CD4-positive, CD25-positive, alpha-beta regulatory T cell (primary cell): ENCODE measurements around the gene GINS3. TPM values are rescaled to one million over a fixed set of nuclear protein-coding genes. Genes with fewer than 3 reads are reported as not detected.
"Not testable (repeated sequence)": the region's sequence is repeated elsewhere in the genome, so short reads cannot be mapped to it uniquely, and the experiment has no call there.

Experiments used
- ATAC-seq, 2 donors: fragments of 150-1000 bp; cut with Tn5 transposase; one replicate each; pipeline ENCODE4 v1.10.0; 2021; ENCODE audit warnings: low read depth in 2 of 2, moderate number of reproducible peaks in 2 of 2, moderate library complexity in 1 of 2
- DNase-seq, 3 donors: peaks; one replicate each; pipeline versions ENCODE4 v3.0.0 to v3.0.0-alpha.2; 2012 to 2022; ENCODE audit warnings: mixed read lengths in 1 of 3
- H3K27ac ChIP-seq: one replicate; pipeline ENCODE4 v1.7.0; 2013; ENCODE audit warnings: mild to moderate bottlenecking, low read length; ENCODE audit not compliant: insufficient read depth, poor library complexity, severe bottlenecking
- H3K27me3 ChIP-seq: one replicate; pipeline ENCODE4 v1.7.0; 2013; ENCODE audit warnings: low read length; ENCODE audit not compliant: control insufficient read depth, insufficient read depth
- H3K36me3 ChIP-seq: one replicate; pipeline ENCODE4 v1.7.0; 2013; ENCODE audit warnings: mild to moderate bottlenecking, low read length, moderate library complexity; ENCODE audit not compliant: control insufficient read depth, insufficient read depth
- H3K4me1 ChIP-seq: 2 replicates; pipeline ENCODE4 v1.7.0; 2013; ENCODE audit warnings: mild to moderate bottlenecking, low read length; ENCODE audit not compliant: insufficient read depth, control insufficient read depth, poor library complexity, severe bottlenecking
- H3K4me3 ChIP-seq: one replicate; pipeline ENCODE4 v1.7.0; 2013; ENCODE audit warnings: low read depth, mild to moderate bottlenecking, low read length, moderate library complexity
- H3K9me3 ChIP-seq, 2 experiments: 1 replicate in 1 of 2; 2 replicates in 1 of 2; pipeline ENCODE4 v1.7.0; 2013; ENCODE audit warnings: low read length in 2 of 2, mild to moderate bottlenecking in 1 of 2, moderate library complexity in 1 of 2; ENCODE audit not compliant: control insufficient read depth in 2 of 2
- H3K27ac Mint-ChIP-seq, 3 donors: one replicate each; pipeline ENCODE4 v1.8.0; 2020 to 2022; ENCODE audit warnings: mild to moderate bottlenecking in 3 of 3, mixed read lengths in 3 of 3, moderate library complexity in 2 of 3
- H3K27me3 Mint-ChIP-seq: one replicate; pipeline ENCODE4 v1.8.0; 2022; ENCODE audit warnings: mild to moderate bottlenecking, mixed read lengths
- H3K36me3 Mint-ChIP-seq: one replicate; pipeline ENCODE4 v1.8.0; 2020; ENCODE audit warnings: mixed read lengths
- H3K4me1 Mint-ChIP-seq, 4 donors: one replicate each; pipeline ENCODE4 v1.8.0; 2020 to 2022; ENCODE audit warnings: mixed read lengths in 4 of 4, mild to moderate bottlenecking in 1 of 4
- H3K4me3 Mint-ChIP-seq, 4 donors: one replicate each; pipeline ENCODE4 v1.8.0; 2020 to 2022; ENCODE audit warnings: mild to moderate bottlenecking in 4 of 4, mixed read lengths in 4 of 4, moderate library complexity in 3 of 4
- H3K9me3 Mint-ChIP-seq, 7 donors: one replicate each; pipeline ENCODE4 v1.8.0; 2020 to 2022; ENCODE audit warnings: mixed read lengths in 7 of 7, mild to moderate bottlenecking in 3 of 7, moderate library complexity in 2 of 7
- polyA plus RNA-seq, 4 donors: library from polyadenylated mRNA; unstranded; fragments of 300-500 nt; fragmentation: Illumina TruSeq; gene quantifications; one replicate each; pipeline ENCODE4 v1.2.3, GENCODE V29; 2021
- total RNA-seq: library from RNA; stranded (reverse); gene quantifications from one replicate; pipeline ENCODE4 v1.2.3, GENCODE V29; 2022

Gene GINS3
- total and polyA plus RNA-seq, 5 donors from 2014 or later: 0.86 to 3.1 (median 2.5) TPM

GRCh38 chr16:58396897-58397296 lies 4.6 kb downstream of the GINS3 start:
- H3K36me3 ChIP-seq, H3K9me3 ChIP-seq, H3K27ac Mint-ChIP-seq, H3K4me3 ChIP-seq, DNase-seq, H3K4me1 ChIP-seq, H3K27me3 ChIP-seq, H3K36me3 Mint-ChIP-seq, H3K27ac ChIP-seq, H3K9me3 Mint-ChIP-seq, ATAC-seq, H3K27me3 Mint-ChIP-seq, H3K4me3 Mint-ChIP-seq: not testable (repeated sequence)
- peaks cover under 1 to 17% (median 16%) of the 10 kb centered on the region in 4 donors for H3K4me1 Mint-ChIP-seq

GRCh38 chr16:58399718-58400633 lies 7.7 kb downstream of the GINS3 start:
- no peak overlapping the region for H3K4me3 ChIP-seq
- ATAC-seq: no peak
- Mint-ChIP-seq H3K27me3 (no peaks in the 10 kb centered on the region), H3K36me3 (peaks cover 5% of the 10 kb centered on the region), H3K27ac (peak overlapping the region in 1 of 3 donors; percentile 38), H3K4me1 (no peaks in the 10 kb centered on the region), H3K4me3 (no peak overlapping the region), H3K9me3 (peaks cover 0 to 1% (median 0%) of the 10 kb centered on the region in 7 donors)
- H3K27ac ChIP-seq: no peak overlapping the region
- no peaks in the 10 kb centered on the region for H3K4me1 ChIP-seq
- no peaks in the 10 kb centered on the region for H3K36me3 ChIP-seq
- H3K9me3 ChIP-seq: no peaks in the 10 kb centered on the region
- DNase-seq: no peak
- H3K27me3 ChIP-seq: no peaks in the 10 kb centered on the region

GRCh38 chr16:58401305-58401704 lies 9.0 kb downstream of the GINS3 start:
- not testable (repeated sequence) for H3K9me3 Mint-ChIP-seq, H3K27ac ChIP-seq, H3K27ac Mint-ChIP-seq, DNase-seq, H3K36me3 ChIP-seq, H3K4me1 Mint-ChIP-seq, H3K27me3 ChIP-seq, H3K9me3 ChIP-seq, ATAC-seq, H3K4me3 ChIP-seq, H3K36me3 Mint-ChIP-seq, H3K4me3 Mint-ChIP-seq, H3K27me3 Mint-ChIP-seq, H3K4me1 ChIP-seq

GRCh38 chr16:58402796-58403195 lies 10.5 kb downstream of the GINS3 start:
- H3K27ac Mint-ChIP-seq: no peak overlapping the region
- no peak for ATAC-seq

GRCh38 chr16:58409316-58409973 lies 17.2 kb downstream of the GINS3 start:
- no peaks in the 10 kb centered on the region for H3K4me1 Mint-ChIP-seq
- Histone ChIP-seq H3K27me3 (no peaks in the 10 kb centered on the region), H3K4me3 (no peak overlapping the region), H3K9me3 (no peaks in the 10 kb centered on the region), H3K36me3 (no peaks in the 10 kb centered on the region), H3K27ac (no peak overlapping the region), H3K4me1 (no peaks in the 10 kb centered on the region)
- H3K27ac Mint-ChIP-seq: no peak overlapping the region
- no peaks in the 10 kb centered on the region for H3K36me3 Mint-ChIP-seq
- no peak for ATAC-seq
- H3K9me3 Mint-ChIP-seq: no peaks in the 10 kb centered on the region
- H3K4me3 Mint-ChIP-seq: no peak overlapping the region
- DNase-seq: no peak
- no peaks in the 10 kb centered on the region for H3K27me3 Mint-ChIP-seq

More at GRCh38 chr16:58402796-58403195, 10.5 kb downstream of the GINS3 start:
- H3K9me3 ChIP-seq: no peaks in the 10 kb centered on the region
- H3K36me3 ChIP-seq: no peaks in the 10 kb centered on the region
- no peaks in the 10 kb centered on the region for H3K4me1 ChIP-seq
- no peak overlapping the region for H3K4me3 Mint-ChIP-seq
- no peak overlapping the region for H3K27ac ChIP-seq
- no peaks in the 10 kb centered on the region for H3K4me1 Mint-ChIP-seq
- no peaks in the 10 kb centered on the region for H3K27me3 Mint-ChIP-seq
- H3K36me3 Mint-ChIP-seq: peaks cover 5% of the 10 kb centered on the region
- H3K4me3 ChIP-seq: no peak overlapping the region
- H3K27me3 ChIP-seq: no peaks in the 10 kb centered on the region
- H3K9me3 Mint-ChIP-seq: peaks cover 0 to 1% (median 0%) of the 10 kb centered on the region in 7 donors
- DNase-seq: no peak

- ATAC-seq: no peak
- no peaks in the 10 kb centered on the region for H3K4me1 ChIP-seq
- H3K9me3 Mint-ChIP-seq: no peaks in the 10 kb centered on the region
- DNase-seq: no peak
- no peaks in the 10 kb centered on the region for H3K36me3 ChIP-seq
- no peak overlapping the region for H3K27ac ChIP-seq
- no peaks in the 10 kb centered on the region for H3K4me1 Mint-ChIP-seq
- no peak overlapping the region for H3K4me3 ChIP-seq
- H3K27me3 Mint-ChIP-seq: no peaks in the 10 kb centered on the region
- H3K27me3 ChIP-seq: no peaks in the 10 kb centered on the region
- no peak overlapping the region for H3K27ac Mint-ChIP-seq
- H3K9me3 ChIP-seq: no peaks in the 10 kb centered on the region
- no peaks in the 10 kb centered on the region for H3K36me3 Mint-ChIP-seq
- no peak overlapping the region for H3K4me3 Mint-ChIP-seq
These were observed 19.1 kb downstream of the GINS3 start for GRCh38 chr16:58411336-58411735.

GRCh38 chr16:58411736-58412614 lies 19.7 kb downstream of the GINS3 start:
- Histone ChIP-seq H3K27ac (no peak overlapping the region), H3K4me1 (no peaks in the 10 kb centered on the region), H3K36me3 (no peaks in the 10 kb centered on the region), H3K9me3 (no peaks in the 10 kb centered on the region), H3K27me3 (no peaks in the 10 kb centered on the region), H3K4me3 (no peak overlapping the region)
- no peaks in the 10 kb centered on the region for H3K4me1 Mint-ChIP-seq
- DNase-seq (no peak), ATAC-seq (no peak)
- H3K36me3 Mint-ChIP-seq: no peaks in the 10 kb centered on the region
- no peak overlapping the region for H3K4me3 Mint-ChIP-seq
- no peaks in the 10 kb centered on the region for H3K9me3 Mint-ChIP-seq
- H3K27me3 Mint-ChIP-seq: peaks cover 1% of the 10 kb centered on the region
- H3K27ac Mint-ChIP-seq: peak overlapping the region in 1 of 3 donors; percentile 65
